ENCODE measurements around the gene ANKRD2.
A peak's percentile ranks its signal among the peaks of the same experiment; 100 is the strongest.

The ANKRD2 gene

DNA sequence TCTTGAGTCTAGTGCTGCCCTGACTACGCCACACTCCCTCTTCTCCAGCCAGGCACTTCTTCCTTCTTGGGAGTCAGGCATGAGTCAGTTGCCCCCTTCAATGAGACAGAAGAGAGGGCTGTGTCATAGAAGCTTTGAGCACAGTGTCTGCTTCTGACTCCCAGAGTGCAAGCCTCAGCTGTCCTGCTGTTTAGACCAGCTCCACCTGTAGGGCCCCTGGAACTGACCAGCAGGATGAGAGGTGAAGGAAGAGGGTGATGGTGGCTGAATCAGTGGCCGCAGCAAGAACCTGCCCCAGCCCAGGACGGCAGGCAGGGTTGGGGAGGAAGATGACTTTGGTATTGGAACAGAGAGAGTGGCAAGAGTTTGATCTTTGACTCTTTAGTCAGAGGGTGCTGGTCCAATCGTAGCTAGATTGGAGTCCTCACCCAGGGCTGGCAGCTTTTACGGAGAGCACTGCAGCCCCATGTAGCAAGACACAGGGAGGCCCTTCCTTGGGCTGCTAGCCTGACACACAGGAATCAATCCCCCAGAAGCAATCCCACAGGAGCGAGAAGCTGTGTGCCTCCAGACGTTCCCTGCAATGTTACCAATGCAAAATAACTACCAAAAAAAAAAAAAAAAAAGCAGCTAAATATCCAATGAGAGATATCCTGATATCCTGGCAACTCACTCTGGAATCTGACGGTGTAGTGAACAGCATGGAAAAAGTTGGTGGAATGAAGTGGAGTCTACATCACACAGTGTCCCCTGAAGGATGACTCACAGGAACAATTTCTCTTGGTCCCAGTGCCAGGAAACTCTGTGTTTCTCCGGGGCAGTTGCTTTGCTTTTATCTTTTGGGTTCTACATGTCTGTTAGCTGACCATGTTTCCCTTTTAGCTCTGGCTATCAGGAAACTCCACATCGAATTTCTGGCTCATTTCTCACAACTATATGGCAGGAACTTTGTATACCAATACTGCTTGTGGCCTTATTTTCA lies 23.8 kb downstream of the ANKRD2 start:
- peak; percentile 94 for DNase-seq (ENCODE audit: low read depth)

DNA sequence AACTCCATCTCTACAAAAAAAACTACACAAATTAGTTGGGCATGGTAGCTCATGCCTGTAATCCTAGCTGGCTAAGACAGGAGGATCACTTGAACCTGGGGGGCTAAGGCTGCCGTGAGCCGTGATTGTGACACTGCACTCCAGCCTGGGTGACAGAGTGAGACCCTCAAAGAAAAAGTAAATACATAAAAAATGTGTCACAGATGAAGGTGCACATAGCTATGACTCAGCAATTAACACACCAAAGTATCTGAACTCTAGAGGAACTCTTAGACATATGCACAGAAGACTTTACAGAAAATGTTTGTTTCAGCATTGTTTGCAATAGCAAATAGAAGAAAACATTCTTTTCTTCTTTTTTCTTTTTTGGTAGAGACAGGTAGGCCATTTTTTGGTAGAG lies 25.2 kb downstream of the ANKRD2 start:
- DNase-seq (ENCODE audit: low read depth) = peak; percentile 10

DNA sequence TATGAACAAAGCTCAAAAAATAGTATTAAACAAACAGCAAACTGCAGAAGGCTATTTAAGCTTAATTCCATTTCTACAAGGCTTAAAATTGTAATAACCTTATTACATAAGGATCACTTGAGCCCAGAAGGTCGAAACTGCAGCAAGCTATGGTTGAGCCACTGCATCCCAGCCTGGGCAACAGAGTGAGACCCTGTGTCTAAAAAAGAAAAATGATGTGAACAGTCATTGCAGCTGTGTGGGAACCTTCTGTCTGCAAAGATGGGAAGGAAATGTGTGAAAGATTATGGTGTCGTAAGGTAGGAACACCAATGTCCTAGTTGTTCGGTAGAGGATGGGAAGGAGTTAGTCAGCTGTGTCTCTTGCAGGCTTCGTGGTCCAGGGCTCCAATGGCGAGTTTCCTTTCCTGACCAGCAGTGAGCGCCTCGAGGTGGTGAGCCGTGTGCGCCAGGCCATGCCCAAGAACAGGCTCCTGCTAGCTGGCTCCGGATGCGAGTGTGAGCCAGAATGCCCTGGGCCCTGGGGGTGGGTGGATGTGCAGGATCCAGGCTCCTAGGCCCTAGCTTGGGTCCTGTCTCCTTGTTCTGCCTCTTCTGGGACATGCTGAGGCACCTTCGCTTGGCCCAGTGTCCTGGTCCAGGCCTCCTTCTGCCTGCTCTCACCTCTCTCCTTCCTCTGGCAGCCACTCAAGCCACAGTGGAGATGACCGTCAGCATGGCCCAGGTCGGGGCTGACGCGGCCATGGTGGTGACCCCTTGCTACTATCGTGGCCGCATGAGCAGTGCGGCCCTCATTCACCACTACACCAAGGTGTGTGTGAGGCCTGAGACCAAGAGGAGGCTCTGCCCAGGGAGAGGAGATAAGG lies 26.1 kb downstream of the ANKRD2 start:
- DNase-seq (ENCODE audit: low read depth) = no peak

DNA sequence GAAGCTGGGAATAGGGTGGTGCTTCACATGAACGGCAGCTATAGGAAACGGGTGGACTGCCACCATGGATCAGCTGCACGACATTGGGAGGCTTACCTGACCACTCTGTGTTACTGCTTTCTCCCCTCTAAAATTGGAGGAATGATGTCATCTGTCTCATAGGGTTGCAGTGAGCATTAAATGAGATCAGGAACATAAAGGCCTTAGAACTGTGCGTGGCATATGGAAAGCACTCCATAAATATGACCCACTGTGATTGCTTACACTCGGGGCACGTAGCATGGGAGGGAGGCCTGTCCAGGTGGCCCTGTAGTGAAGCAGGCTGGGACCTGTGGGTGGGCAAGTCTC lies 26.7 kb downstream of the ANKRD2 start:
- no peak for DNase-seq (ENCODE audit: low read depth)

DNA sequence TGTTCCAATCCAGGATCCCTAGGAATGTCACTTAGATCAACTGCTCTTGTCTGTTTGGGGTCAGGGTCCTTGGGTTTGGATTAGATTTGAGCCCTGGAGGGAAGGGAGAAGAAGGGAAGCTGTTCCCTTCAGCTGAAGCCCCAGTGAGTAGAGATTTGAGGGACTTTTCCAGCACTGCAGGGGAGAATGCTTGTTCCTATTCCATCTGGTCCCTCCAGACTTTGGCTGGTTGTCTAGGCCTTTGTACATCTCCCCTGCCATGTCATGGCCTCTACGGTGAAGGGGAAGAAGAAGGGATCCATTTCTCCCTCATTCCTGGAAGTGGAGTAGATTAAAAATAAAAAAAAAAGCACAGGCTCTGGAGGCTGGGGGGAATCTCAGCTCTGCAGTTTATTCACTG lies 28.0 kb downstream of the ANKRD2 start:
- no peak for DNase-seq (ENCODE audit: low read depth)

DNA sequence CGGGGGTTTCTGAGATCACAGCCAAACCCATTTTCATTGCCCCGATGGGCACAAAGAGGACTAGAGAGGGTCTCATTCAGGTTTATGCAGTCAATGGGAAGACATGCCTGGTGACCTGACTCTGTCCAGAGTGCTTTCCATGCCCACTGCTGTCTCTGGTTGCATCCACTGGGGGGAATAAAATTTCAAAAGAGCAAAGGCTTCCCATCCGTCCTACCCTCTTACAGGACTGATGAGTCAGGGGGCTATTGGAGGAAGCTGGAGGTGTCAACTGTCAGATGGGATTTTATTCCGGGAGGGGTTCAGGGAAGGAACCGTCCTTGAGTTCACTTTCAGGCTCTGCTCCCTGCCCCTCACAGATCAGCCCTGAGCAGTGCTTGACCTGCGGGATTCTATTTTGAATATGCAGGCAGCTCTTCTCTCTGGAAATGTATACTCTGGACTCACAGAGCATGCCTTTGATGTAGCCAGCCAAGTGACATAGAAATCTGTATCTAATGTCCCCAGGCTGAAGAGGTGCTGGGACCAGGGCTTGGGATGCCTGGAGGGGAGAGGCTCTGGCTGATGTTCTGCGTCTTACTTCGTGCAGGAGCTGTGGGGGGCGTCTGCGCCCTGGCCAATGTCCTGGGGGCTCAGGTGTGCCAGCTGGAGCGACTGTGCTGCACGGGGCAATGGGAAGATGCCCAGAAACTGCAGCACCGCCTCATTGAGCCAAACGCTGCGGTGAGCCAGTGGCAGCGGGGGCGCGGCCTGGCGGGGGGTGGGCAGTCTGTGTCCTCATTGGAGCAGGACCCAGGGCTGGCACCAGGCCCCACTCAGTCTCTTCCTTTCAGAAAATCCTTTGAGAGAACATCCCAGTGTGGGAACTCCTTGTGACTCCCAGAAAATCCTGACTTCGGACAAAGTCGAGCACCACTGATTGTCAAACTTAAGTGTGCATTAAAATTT lies 29.0 kb downstream of the ANKRD2 start:
- no peak for DNase-seq (ENCODE audit: low read depth)

DNA sequence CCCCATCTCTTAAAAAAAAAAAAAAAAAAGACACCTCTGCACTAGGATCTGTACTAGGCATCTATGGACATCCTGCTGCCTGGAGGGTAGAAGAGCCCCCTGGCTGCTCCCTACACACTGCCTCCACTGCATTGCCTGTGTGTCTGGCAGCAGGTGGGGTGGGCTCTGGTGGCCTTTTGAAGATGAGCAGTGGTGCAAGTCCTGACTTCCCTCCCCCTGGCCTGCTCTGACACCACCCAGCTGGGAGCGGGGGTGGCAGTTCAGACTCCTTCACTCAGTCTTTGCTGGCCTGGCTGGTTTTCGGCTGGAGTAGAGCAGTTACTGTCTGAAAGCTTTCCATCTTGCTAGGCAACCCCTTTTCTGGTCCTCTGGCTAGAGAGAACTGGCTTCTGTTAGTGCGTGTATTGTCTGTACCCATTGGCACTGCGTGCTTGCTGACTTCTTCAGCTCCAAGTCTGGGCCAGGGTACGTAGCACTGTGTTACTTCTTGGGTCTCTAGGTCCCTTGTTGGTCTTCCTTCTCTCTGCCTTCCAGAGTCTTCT lies 34.6 kb downstream of the ANKRD2 start:
- no peak for DNase-seq (ENCODE audit: low read depth)

DNA sequence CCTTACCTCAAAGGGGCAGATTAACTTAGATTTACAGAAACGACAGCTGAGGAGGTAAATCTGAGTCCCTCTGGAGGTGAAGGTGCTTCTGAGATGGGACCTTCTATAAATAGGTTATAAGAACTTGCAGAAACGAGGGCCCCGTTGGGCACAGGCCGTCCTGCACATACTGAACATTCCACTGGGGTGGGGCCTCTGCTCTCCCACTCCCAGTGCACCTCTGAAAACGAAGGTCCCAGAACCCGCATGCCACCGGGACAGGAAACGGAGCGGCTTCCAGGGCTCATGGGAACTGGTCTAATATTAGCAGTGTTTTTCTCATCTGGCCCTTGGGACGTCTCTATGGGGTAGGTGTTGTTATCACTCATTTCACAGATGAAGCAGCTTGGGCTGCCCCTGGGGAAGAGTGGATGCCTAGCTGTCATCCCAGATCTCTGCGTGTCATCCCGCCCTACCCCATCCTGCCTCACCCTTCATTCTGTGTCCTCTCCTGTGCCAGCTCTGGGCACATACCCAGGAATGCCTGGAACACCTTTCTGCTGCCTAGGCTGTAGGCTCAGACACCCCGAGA lies 36.5 kb downstream of the ANKRD2 start:
- no peak for DNase-seq (ENCODE audit: low read depth)

DNA sequence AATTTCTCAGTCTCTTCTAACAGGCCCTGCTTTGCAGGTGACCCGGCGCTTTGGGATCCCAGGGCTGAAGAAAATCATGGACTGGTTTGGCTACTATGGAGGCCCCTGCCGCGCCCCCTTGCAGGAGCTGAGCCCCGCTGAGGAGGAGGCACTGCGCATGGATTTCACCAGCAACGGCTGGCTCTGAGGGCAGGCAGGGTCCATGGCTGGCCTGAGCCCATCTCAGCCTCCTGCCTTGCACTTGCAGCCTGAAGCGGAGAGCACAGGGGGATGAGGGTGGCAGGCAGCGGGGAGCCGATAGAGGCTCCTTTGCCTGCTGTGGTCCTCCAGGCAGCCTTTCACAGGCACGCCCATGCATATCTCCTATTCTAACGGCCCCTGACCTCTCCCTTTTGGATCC lies 38.9 kb downstream of the ANKRD2 start:
- no peak for DNase-seq (ENCODE audit: low read depth)

DNA sequence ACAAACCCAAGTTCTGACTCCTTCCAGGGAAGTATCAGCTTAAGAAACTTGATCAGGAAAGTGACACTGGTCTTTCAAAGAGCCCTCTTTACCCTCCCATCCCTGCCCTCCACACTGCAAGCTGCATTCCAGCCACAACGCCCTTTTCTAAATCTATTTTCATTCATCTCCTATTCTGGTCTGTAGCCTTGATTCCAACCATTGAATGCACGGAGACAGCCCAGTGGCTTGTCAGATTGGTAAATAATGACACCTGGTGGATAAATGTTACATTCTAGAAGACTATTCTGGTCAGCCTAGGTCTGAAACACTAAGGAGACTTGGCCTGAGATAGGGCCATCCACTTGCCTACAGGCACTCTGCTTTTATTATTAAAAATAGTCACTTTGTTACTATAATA lies 39.8 kb downstream of the ANKRD2 start:
- peak; percentile 71 for DNase-seq (ENCODE audit: low read depth)

DNA sequence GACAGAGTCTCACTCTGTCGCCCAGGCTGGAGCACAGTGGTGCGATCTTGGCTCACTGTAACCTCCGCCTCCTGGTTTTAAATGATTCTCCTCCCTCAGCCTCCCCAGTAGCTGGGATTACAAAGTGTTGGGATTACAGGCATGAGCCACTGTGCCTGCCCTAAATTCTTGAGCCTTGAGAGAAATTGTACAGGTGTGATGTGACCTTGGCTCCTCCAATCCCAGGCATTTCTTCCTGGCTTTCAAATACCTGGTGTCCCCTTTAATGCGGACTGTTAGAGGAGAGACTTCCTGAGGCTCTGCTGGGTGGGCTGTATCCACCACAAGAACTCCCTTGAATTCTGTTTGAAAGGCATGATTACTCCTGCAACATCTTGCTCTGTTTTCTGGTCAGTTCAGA lies 45.7 kb downstream of the ANKRD2 start:
- DNase-seq (ENCODE audit: low read depth) = no peak

DNA sequence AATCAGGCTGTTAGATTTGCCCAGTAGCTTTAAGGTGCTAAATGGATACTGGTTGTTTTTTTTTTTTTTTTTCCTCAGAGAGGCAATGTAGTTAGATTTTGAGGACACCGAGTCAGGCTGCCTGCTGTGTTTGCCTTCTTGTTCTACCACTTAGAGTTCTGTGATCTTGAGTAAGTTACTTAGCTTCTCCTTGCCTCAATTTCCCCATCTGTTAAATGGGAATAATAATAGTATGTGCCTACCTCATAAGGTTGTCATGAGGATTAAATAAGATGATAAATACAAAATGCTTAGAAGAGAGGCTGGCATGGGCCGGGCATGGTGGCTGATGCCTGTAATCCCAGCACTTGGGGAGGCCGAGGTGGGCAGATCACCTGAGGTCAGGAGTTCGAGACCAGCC lies 46.2 kb downstream of the ANKRD2 start:
- DNase-seq (ENCODE audit: low read depth) = no peak

DNA sequence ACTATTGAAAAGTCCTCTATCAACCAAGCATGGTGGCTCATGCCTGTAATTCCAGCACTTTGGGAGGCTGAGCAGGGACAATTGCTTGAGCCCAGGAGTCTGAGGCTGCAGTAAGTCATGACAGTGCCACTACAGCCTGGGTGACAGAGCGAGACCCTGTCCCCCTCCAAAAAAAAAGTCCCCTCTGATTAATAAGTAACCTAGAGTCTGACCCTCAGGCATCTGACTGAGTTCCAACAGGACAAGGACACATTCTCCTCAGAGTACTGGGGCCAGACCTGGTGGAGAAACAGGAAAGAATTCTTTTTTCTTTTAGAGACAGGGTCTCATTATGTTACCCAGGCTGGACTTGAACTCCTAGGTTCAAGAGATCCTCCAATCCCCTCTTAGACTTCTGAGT lies 50.7 kb downstream of the ANKRD2 start:
- no peak for DNase-seq (ENCODE audit: low read depth)

DNA sequence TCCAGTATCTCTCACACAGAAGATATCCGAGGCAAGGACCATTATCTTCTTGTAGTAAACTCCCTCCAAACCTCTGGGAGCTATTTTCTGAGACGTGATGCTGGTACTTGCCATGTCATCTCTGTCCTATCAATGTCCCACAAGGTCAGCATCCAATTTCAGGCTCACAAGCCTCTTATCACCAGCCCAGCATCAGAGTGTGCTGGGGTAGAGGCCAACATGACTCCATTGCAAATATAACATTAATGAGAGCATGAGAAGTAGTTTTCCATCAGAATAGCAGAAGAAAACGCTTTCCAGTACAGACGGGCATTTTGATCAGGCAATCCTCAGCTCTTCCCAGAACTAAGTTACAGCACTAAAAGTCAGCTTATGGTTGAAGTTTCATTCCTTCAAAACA lies 55.2 kb downstream of the ANKRD2 start:
- DNase-seq (ENCODE audit: low read depth) = no peak

DNA sequence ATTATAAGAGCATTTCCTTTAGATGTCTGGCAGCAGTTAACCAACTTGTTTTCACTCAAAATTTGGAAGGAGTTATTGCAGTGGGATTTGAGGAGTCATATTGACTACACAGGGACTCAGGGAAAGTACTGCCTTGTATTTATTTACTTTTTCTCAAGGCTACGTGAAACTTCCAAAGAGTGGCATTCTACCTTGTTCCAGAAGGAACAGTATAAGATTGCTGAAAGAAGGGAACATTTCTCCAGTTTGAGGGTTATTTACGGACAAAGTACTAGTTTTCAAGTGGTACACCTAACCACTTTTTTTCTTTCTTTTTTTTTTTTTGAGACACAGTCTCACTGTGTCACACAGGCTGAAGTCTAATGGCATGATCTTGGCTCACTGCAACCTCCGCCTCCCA lies 55.6 kb downstream of the ANKRD2 start:
- no peak for DNase-seq (ENCODE audit: low read depth)

DNA sequence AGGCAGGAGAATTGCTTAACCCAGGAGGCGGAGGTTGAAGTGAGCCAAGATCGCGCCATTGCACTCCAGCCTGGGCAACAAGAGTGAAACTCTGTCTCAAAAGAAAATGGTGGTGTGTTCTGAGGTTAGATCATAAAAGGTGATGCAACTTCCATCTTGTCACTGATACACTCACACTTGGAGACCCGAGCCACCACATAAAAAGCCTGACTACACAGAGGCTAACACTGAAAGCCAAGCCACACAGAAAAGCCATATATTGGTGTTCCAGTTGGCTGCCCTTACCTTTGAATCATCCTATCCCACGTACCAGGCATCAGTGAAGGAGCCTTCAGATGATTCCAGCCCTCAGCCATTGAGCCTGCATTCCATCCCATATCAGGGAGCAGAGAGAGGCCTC lies 56.7 kb downstream of the ANKRD2 start:
- no peak for DNase-seq (ENCODE audit: low read depth)

DNA sequence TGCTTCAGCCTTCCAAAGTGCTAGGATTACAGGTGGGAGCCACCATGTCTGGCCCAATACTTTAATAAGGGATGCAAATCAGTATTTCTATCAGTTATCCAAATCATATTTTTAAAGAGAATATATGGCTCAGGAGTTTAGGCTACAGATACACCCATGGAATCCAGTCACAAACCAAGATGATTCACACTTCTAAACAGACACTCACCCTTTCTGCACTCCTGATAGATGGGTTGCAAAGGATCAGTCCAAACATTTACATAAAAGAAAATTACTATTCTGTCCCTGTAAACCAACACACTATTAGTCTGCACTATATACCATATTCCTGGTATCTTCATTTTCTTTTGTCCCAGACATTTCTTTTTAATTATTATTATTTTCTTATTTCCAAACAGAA lies 58.5 kb downstream of the ANKRD2 start:
- no peak for DNase-seq (ENCODE audit: low read depth)

DNA sequence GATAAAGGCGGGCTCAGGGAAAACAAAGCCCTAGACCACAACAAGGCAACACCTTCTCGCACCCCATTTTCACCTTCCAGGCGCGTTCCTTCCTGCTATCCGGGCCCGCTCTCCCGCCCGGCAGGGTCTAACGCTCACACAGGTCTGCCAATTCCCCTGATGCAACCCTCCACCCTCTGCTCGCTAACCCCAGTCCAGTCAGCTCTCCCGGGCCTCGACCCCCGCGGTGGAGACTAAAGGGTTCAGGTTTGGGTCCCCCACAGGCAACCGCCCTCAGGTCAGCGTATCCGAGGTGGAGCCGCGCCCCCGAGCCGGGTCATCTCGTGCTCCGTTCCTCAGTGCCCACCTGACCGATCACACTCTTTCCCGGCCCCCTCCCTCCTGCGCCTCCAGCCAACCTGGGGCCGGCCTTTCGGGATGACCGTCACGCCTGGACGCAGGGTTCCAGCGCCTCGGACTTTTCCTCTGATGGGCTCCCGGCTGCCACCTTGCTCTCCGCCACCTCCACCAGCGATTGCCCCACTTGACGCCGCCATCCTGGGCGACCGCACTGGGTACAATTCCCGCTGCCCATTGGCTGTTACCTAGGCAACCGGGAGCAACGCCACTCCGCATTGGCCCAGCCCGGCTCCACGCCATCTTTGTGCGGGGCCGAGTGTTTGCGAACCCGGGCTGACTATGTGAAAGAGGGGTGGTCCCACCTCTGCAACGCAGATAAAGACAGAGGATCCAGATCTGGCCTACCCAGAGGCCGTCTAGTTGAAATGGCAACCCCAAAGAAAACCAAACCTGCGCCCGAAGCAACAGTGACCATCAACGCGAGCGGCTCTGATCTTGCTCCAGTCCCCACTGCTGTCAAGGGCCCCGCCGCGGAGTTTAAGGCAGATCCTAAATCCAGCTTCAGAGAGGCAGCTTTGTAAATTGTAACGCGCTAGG lies 60.6 kb downstream of the ANKRD2 start, which contains the start of gene MORN4:
Gene MORN4, minus strand, starts transcription at position 552 of the 936 bp plus-strand sequence. CDS start 13,847 bp downstream, outside the sequence.
- peak; percentile 93 for DNase-seq (ENCODE audit: low read depth)

All from EH (cell line).